ENCODE results near the gene BCL3. TPM values are rescaled to one million over a fixed set of nuclear protein-coding genes. Genes with fewer than 3 reads are reported as not detected.

Gene BCL3
- total and polyA plus RNA-seq, 2 of the 4 experiments (the other 2 are of a cell fraction), result 1.6 to 26.0 TPM

GRCh38 chr19:44712864-44713515 is 35.5 kb upstream of the BCL3 start:
- H3K4me2 ChIP-seq (ENCODE audit: low read depth, low read length), result no peak overlapping the region
- ATAC-seq (ENCODE audit: low read depth) (peak; percentile 44; the same call in 1 of the 2 replicates), DNase-seq (no peak)
- no TSS peak for BruUV-seq (replicated peaks)
- H3K4ac ChIP-seq (ENCODE audit: low read depth, low read length), result no peak overlapping the region
- no peak overlapping the region for H3K4me3 ChIP-seq (ENCODE audit: insufficient read depth, low read depth, low read length)
- no peak overlapping the region for H4K5ac ChIP-seq (ENCODE audit: low read depth, low read length)
- no peak overlapping the region for H3K18ac ChIP-seq (ENCODE audit: low read depth, low read length)
- no peak overlapping the region for H2BK120ac ChIP-seq (ENCODE audit: low read depth, low read length)
- no peaks in the 10 kb centered on the region for H3K4me1 ChIP-seq (ENCODE audit: control insufficient read depth, insufficient read depth, low read length)
- dilution Hi-C loops (cut with HindIII; ENCODE audit: low sequenced_read_pairs, unreplicated experiment) (no loop called here), intact Hi-C loops (cut with micrococcal nuclease) (no loop called here), in situ Hi-C loops (cut with MboI; ENCODE audit: low sequenced_read_pairs) (no loop called here)
- no peaks in the 10 kb centered on the region for H3K36me3 ChIP-seq (ENCODE audit: control insufficient read depth, insufficient read depth, low read length)
- H2AFZ ChIP-seq (replicated peaks; ENCODE audit: low read length, poor library complexity), result peak overlapping the region; percentile 70
- peaks cover 6% of the 10 kb centered on the region for H3K9me3 ChIP-seq (ENCODE audit: control insufficient read depth, insufficient read depth, low read length)
- WGBS, 2 experiments (ENCODE audit: extremely low coverage in 2 of 2, insufficient read length in 1 of 2), result no CpG with 5 or more reads among the region's 4 CpGs
- POLR2A ChIA-PET (ENCODE audit: unreplicated experiment), result no interaction called here
- no peak overlapping the region for H2BK20ac ChIP-seq (ENCODE audit: low read depth, low read length)
- no peak overlapping the region for H3K56ac ChIP-seq (ENCODE audit: extremely low read depth, insufficient read depth, low read length)
- H3K23ac ChIP-seq (ENCODE audit: low read depth, low read length), result no peak overlapping the region
- H3K27me3 ChIP-seq (ENCODE audit: control insufficient read depth, insufficient read depth, low read length), result no peaks in the 10 kb centered on the region
- H3K14ac ChIP-seq (replicated peaks; ENCODE audit: low read depth, low read length), result no peak overlapping the region
- no peaks in the 10 kb centered on the region for H3K9me1 ChIP-seq (ENCODE audit: insufficient read depth, low read length)
- no peak overlapping the region for H4K91ac ChIP-seq (ENCODE audit: insufficient read depth, low read depth, low read length)
- H4K20me1 ChIP-seq (ENCODE audit: insufficient read depth, low read length), result no peaks in the 10 kb centered on the region
- H3K79me1 ChIP-seq (ENCODE audit: low read depth in 1 of 2, low read length in 2 of 2), result no peaks in the 10 kb centered on the region
- no peak overlapping the region for H3K9ac ChIP-seq (ENCODE audit: low read depth, low read length)
- no peak overlapping the region for H3K27ac ChIP-seq (ENCODE audit: insufficient read depth, low read length)
- no peak overlapping the region for H2AK5ac ChIP-seq (ENCODE audit: low read depth, low read length)
- H2AK9ac ChIP-seq (replicated peaks; ENCODE audit: low read depth, low read length, poor library complexity), result no peak overlapping the region
- H4K8ac ChIP-seq (ENCODE audit: low read depth in 2 of 2, low read length in 2 of 2), result no peak overlapping the region
- H2BK15ac ChIP-seq (ENCODE audit: low read depth, low read length), result no peak overlapping the region
- TF ChIP-seq NFE2L2 (IDR thresholded peaks at IDR 0.05; ENCODE audit: low read depth, low read length) (no peak), USF2 (IDR thresholded peaks at IDR 0.05; ENCODE audit: low read depth, low read length) (peak; percentile 45; the same call in 1 of the 2 replicates), POLR2A (IDR thresholded peaks at IDR 0.05; ENCODE audit: low read depth, low read length) (no peak), MXI1 (IDR thresholded peaks at IDR 0.05; ENCODE audit: borderline replicate concordance, low read depth, low read length) (no peak)
- no peak overlapping the region for H2BK5ac ChIP-seq (ENCODE audit: low read depth, low read length, poor library complexity, severe bottlenecking)
- CTCF ChIA-PET, result interaction anchor here (0.6 to 1.8 kb wide), 2 partner anchors 58 to 75 kb away, joined by 4 to 5 read pairs; no protein-coding TSS in a partner anchor
